ENCODE measurements around the gene STARD8. TPM values are rescaled to one million over a fixed set of nuclear protein-coding genes. Genes with fewer than 3 reads are reported as not detected.

The STARD8 gene
- total RNA-seq, 1 donor from 2014 or later: 9.9 TPM

DNA sequence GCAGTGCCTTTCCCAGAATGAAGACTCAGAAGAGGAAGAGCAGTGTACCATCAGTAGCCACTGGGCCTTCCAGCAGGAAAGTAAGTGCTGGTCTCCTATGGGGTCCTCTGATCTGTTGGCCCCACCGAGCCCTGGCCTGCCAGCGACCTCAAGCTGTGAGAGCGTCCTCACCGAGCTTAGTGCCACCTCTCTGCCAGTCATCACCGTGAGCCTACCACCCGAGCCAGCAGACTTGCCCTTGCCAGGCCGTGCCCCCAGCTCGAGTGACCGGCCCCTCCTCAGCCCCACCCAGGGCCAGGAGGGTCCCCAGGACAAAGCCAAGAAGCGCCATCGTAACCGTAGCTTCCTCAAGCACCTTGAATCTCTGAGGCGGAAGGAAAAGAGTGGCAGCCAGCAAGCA, 69.7 kb downstream of the STARD8 start:
- DNase-seq (ENCODE audit: extremely low spot score, unreplicated experiment): no peak
- Mint-ChIP-seq H3K27ac (no peak overlapping the region), H3K4me3 (no peak overlapping the region), H3K27me3 (no peaks in the 10 kb centered on the region), H3K36me3 (no peaks in the 10 kb centered on the region), H3K9me3 (no peaks in the 10 kb centered on the region), H3K4me1 (ENCODE audit: unreplicated experiment) (no peaks in the 10 kb centered on the region)
- TF ChIP-seq, protein P1, sequence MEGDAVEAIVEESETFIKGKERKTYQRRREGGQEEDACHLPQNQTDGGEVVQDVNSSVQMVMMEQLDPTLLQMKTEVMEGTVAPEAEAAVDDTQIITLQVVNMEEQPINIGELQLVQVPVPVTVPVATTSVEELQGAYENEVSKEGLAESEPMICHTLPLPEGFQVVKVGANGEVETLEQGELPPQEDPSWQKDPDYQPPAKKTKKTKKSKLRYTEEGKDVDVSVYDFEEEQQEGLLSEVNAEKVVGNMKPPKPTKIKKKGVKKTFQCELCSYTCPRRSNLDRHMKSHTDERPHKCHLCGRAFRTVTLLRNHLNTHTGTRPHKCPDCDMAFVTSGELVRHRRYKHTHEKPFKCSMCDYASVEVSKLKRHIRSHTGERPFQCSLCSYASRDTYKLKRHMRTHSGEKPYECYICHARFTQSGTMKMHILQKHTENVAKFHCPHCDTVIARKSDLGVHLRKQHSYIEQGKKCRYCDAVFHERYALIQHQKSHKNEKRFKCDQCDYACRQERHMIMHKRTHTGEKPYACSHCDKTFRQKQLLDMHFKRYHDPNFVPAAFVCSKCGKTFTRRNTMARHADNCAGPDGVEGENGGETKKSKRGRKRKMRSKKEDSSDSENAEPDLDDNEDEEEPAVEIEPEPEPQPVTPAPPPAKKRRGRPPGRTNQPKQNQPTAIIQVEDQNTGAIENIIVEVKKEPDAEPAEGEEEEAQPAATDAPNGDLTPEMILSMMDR (conservative IDR thresholded peaks at IDR 0.05): no peak

DNA sequence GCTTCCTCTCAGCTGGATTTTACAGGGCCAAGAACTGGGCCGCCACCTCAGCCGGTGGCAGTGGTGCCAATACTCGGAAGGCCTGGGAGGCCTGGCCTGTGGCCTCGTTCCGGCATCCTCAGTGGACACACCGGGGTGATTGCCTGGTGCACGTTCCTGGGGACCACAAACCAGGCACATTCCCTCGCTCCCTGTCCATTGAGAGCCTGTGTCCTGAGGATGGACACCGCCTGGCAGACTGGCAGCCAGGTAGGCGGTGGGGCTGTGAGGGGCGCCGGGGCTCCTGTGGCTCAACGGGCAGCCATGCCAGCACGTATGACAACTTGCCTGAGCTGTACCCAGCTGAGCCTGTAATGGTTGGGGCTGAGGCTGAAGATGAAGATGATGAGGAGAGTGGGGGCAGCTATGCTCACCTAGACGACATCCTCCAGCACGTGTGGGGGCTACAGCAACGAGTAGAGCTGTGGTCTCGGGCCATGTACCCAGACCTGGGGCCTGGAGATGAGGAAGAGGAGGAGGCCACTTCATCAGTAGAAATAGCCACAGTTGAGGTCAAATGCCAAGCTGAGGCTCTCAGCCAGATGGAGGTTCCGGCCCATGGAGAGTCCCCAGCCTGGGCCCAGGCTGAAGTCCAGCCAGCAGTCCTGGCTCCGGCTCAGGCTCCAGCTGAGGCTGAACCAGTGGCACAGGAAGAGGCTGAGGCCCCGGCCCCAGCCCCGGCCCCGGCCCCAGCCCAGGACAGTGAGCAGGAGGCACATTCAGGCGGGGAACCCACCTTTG, 70.4 kb downstream of the STARD8 start:
- no peaks in the 10 kb centered on the region for H3K9me3 Mint-ChIP-seq
- TF ChIP-seq, protein P1 (conservative IDR thresholded peaks at IDR 0.05): no peak

DNA sequence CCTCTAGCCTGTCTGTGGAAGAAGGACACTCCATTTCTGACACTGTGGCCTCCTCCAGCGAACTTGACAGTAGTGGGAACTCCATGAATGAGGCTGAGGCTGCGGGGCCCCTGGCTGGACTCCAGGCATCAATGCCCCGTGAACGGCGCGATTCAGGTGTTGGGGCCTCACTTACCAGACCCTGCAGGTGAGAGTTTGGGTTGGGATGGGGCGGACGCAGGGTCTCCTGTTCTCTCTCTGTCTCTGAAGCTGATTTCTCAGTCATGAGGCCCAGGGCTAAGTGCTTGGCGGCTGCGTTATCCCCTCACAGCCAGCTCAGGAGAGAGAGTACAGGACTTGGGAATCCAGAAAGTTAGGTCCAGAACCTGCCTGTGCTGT, 71.0 kb downstream of the STARD8 start:
- Mint-ChIP-seq H3K27ac (no peak overlapping the region), H3K36me3 (no peaks in the 10 kb centered on the region), H3K27me3 (no peaks in the 10 kb centered on the region), H3K4me3 (no peak overlapping the region), H3K4me1 (ENCODE audit: unreplicated experiment) (no peaks in the 10 kb centered on the region), H3K9me3 (no peaks in the 10 kb centered on the region)
- DNase-seq (ENCODE audit: extremely low spot score, unreplicated experiment): no peak
- TF ChIP-seq, protein P1 (conservative IDR thresholded peaks at IDR 0.05): no peak

More for the DNA sequence above, 70.4 kb downstream of the STARD8 start:
- Mint-ChIP-seq H3K27me3 (no peaks in the 10 kb centered on the region), H3K27ac (no peak overlapping the region), H3K4me1 (ENCODE audit: unreplicated experiment) (no peaks in the 10 kb centered on the region), H3K36me3 (no peaks in the 10 kb centered on the region), H3K4me3 (no peak overlapping the region)
- DNase-seq (ENCODE audit: extremely low spot score, unreplicated experiment): no peak

- DNase-seq (ENCODE audit: extremely low spot score, unreplicated experiment): no peak
- no peaks in the 10 kb centered on the region for H3K9me3 Mint-ChIP-seq
Observed at GRCh38 chrX:68719181-68719903, 71.9 kb downstream of the STARD8 start.

GRCh38 chrX:68719904-68720614, 72.6 kb downstream of the STARD8 start:
- Mint-ChIP-seq H3K4me3 (no peak overlapping the region), H3K27me3 (no peaks in the 10 kb centered on the region), H3K9me3 (no peaks in the 10 kb centered on the region), H3K27ac (no peak overlapping the region), H3K36me3 (no peaks in the 10 kb centered on the region), H3K4me1 (ENCODE audit: unreplicated experiment) (no peaks in the 10 kb centered on the region)
- no peak for DNase-seq (ENCODE audit: extremely low spot score, unreplicated experiment)
- TF ChIP-seq, protein P1 (conservative IDR thresholded peaks at IDR 0.05): peak; percentile 47

More at GRCh38 chrX:68719181-68719903, 71.9 kb downstream of the STARD8 start:
- TF ChIP-seq, protein P1 (conservative IDR thresholded peaks at IDR 0.05): no peak
- H3K27me3 Mint-ChIP-seq: no peaks in the 10 kb centered on the region
- no peaks in the 10 kb centered on the region for H3K4me1 Mint-ChIP-seq (ENCODE audit: unreplicated experiment)
- no peak overlapping the region for H3K4me3 Mint-ChIP-seq
- H3K36me3 Mint-ChIP-seq: no peaks in the 10 kb centered on the region
- no peak overlapping the region for H3K27ac Mint-ChIP-seq

Data from type B pancreatic cell (in vitro differentiated cells).